SW 1271 (cell line): ENCODE data around the gene PPP2R3C.
"Not testable (repeated sequence)": the region's sequence is repeated elsewhere in the genome, so short reads cannot be mapped to it uniquely, and the experiment has no call there.

Source experiments
- DNase-seq, 2 experiments: peaks; one replicate each; lab custom pipeline; 2025; lab: John Stamatoyannopoulos, UW

Gene PPP2R3C

GRCh38 chr14:35124127-35124526 is 2.3 kb upstream of the PPP2R3C start:
- no peak for DNase-seq

GRCh38 chr14:35123388-35123703 is 1.6 kb upstream of the PPP2R3C start:
- DNase-seq = no peak

- DNase-seq = peak in 1 of 2 experiments; percentile 67
Observed at GRCh38 chr14:35122696-35123387, 1.1 kb upstream of the PPP2R3C start.

- DNase-seq = no peak
Observed at GRCh38 chr14:35121026-35121886, 534 bp downstream of the PPP2R3C start.

GRCh38 chr14:35117112-35117511 is 4.7 kb downstream of the PPP2R3C start:
- no peak for DNase-seq

- no peak for DNase-seq
Observed at GRCh38 chr14:35116242-35116641, 5.5 kb downstream of the PPP2R3C start.

GRCh38 chr14:35114036-35114435 is 7.8 kb downstream of the PPP2R3C start:
- DNase-seq = no peak

- no peak for DNase-seq
Observed at GRCh38 chr14:35113308-35113950, 8.4 kb downstream of the PPP2R3C start.

- DNase-seq = no peak
Observed at GRCh38 chr14:35112641-35113040, 9.1 kb downstream of the PPP2R3C start.

- DNase-seq = no peak
Observed at GRCh38 chr14:35107866-35108265, 13.9 kb downstream of the PPP2R3C start.

- DNase-seq = not testable (repeated sequence)
Observed at GRCh38 chr14:35094645-35095044, 27.1 kb downstream of the PPP2R3C start.

GRCh38 chr14:35088514-35088913 is 33.3 kb downstream of the PPP2R3C start:
- DNase-seq = no peak

- no peak for DNase-seq
Observed at GRCh38 chr14:35085441-35085840, 36.3 kb downstream of the PPP2R3C start.

GRCh38 chr14:35083530-35084150 is 38.1 kb downstream of the PPP2R3C start:
- no peak for DNase-seq

- DNase-seq = no peak
Observed at GRCh38 chr14:35079742-35080141, 42.0 kb downstream of the PPP2R3C start.

GRCh38 chr14:35078082-35078481 is 43.7 kb downstream of the PPP2R3C start:
- no peak for DNase-seq

- DNase-seq = no peak
Observed at GRCh38 chr14:35073486-35073885, 48.3 kb downstream of the PPP2R3C start.

- no peak for DNase-seq
Observed at GRCh38 chr14:35072226-35072625, 49.6 kb downstream of the PPP2R3C start.

GRCh38 chr14:35068238-35069012 is 53.4 kb downstream of the PPP2R3C start:
- DNase-seq = no peak

GRCh38 chr14:35065731-35066130 is 56.1 kb downstream of the PPP2R3C start:
- not testable (repeated sequence) for DNase-seq

GRCh38 chr14:35061113-35061791 is 60.5 kb downstream of the PPP2R3C start:
- DNase-seq = not testable (repeated sequence)
